ENCODE results near the gene JAK1.

Gene JAK1

GRCh38 chr1:64844175-64844574 is 122.2 kb downstream of the JAK1 start:
- in situ Hi-C loops (cut with HindIII; ENCODE audit: low sequenced_read_pairs) = no loop called here

DNA sequence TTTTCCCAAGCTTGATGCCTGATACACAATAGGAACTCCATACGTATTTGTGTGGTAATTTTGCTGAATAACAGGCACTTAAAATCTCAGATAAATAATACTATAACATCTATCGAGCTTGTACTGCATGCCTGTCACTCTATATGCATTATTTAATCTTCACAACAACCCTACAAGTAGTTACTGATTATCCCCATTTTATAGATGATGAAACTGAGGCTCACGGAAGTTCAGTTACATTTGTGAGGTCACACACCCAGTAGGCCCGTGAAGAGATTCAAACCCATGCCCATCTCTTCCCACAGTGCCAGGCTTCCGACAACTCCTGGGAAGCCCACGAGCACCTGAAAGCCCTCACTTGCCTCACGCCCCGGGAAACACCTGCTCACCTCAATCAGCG is 122.7 kb downstream of the JAK1 start:
- in situ Hi-C loops (cut with HindIII; ENCODE audit: low sequenced_read_pairs) = no loop called here

GRCh38 chr1:64842224-64842623 is 124.1 kb downstream of the JAK1 start:
- in situ Hi-C loops (cut with HindIII; ENCODE audit: low sequenced_read_pairs) = no loop called here

- in situ Hi-C loops (cut with HindIII; ENCODE audit: low sequenced_read_pairs) = no loop called here
These were observed 124.9 kb downstream of the JAK1 start for GRCh38 chr1:64841330-64842065.

DNA sequence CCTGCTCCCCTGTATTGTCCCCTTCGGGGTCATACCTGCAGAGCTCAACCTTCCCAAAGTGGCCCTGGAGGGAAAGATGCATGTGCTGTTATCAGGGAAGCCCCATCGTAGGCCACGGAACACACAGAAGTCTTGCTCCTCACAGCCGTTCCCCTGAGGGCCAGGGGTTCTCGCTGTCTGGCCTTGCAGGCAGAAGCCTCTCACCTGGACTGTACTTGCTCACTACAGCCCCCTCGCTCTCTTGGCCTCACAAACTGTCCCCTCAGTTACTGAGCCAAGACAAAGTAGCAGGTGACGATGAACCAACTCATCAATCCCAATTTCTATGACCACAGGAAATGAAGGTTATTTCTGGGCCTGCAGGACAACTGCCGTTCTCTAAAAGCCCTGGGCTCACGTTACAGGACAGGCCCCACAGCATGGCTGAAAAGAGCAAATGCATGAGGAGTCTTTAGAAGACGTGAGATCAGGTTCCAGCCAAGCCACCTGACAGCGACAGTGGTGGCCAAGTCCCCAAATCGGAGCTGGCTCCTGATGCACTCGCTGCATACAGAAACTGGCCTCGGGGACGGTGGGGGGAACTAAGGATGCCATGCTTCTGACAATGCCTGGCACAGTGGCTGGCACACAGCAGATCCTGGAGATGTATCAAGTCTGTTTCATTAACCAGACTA is 126.5 kb downstream of the JAK1 start:
- in situ Hi-C loops (cut with HindIII; ENCODE audit: low sequenced_read_pairs) = no loop called here

GRCh38 chr1:64839261-64839660 is 127.1 kb downstream of the JAK1 start:
- in situ Hi-C loops (cut with HindIII; ENCODE audit: low sequenced_read_pairs) = no loop called here

DNA sequence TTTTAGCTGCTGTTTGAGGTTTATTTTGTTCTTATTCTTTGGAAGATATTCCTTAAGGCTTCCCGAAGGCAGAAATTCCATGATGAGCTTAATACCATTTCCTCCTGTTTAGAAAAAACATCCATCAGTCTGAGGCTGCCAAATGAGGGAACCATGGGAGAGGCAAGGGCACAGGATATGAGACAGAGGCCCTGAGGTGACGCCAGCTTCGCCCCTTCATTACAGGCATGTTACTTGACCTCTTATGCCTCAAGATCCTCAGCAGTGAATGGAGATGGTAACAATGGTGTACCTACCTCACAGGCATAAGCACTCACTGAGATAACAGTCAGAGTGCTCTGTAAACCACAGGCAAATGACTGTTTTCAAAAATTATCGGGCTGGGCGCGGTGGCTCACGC is 127.9 kb downstream of the JAK1 start:
- in situ Hi-C loops (cut with HindIII; ENCODE audit: low sequenced_read_pairs) = no loop called here

DNA sequence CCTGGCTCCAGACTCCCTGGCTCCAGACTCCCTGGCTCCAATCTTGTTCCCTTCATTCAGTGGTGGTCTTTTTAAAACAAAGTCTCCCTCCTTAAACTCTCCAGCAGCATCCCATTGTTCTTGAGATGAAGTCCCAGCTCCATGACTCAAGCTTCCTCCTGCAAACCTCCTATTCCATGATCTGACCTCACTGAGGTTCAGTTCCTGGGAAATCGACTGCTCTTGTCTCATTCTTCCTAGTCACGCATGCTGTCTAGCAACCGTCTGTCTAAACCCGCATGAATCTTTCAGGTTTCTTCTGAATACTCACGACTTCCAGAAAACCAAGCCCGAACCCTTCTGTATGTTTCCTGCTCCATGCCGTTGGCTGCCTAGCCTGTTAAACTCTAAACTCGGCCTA is 129.5 kb downstream of the JAK1 start:
- in situ Hi-C loops (cut with HindIII; ENCODE audit: low sequenced_read_pairs) = no loop called here

- in situ Hi-C loops (cut with HindIII; ENCODE audit: low sequenced_read_pairs) = no loop called here
These were observed 131.6 kb downstream of the JAK1 start for GRCh38 chr1:64834734-64835133.

GRCh38 chr1:64830030-64830651 is 136.2 kb downstream of the JAK1 start:
- in situ Hi-C loops (cut with HindIII; ENCODE audit: low sequenced_read_pairs) = no loop called here

- in situ Hi-C loops (cut with HindIII; ENCODE audit: low sequenced_read_pairs) = no loop called here
These were observed 136.8 kb downstream of the JAK1 start for GRCh38 chr1:64829411-64830029.

DNA sequence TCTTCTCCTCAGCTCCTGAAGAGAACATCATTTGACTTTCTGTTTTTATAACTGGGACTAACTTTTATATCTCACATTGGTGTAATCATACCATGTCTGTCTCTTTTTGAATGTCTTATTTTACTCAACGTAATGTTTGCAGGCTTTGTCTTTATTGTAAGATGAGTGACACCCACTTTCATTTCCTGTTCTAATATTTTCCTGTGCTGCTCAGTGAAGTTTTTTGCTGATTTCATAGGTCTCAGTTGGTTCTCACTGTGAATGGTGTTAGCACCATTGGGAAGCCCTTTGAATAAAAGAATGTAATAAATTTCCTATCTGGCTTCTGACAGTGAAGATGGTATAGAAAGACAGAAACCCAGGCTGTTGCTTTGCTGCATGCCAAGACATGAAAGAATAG is 137.5 kb downstream of the JAK1 start:
- in situ Hi-C loops (cut with HindIII; ENCODE audit: low sequenced_read_pairs) = no loop called here

- in situ Hi-C loops (cut with HindIII; ENCODE audit: low sequenced_read_pairs) = no loop called here
These were observed 139.4 kb downstream of the JAK1 start for GRCh38 chr1:64826991-64827390.

DNA sequence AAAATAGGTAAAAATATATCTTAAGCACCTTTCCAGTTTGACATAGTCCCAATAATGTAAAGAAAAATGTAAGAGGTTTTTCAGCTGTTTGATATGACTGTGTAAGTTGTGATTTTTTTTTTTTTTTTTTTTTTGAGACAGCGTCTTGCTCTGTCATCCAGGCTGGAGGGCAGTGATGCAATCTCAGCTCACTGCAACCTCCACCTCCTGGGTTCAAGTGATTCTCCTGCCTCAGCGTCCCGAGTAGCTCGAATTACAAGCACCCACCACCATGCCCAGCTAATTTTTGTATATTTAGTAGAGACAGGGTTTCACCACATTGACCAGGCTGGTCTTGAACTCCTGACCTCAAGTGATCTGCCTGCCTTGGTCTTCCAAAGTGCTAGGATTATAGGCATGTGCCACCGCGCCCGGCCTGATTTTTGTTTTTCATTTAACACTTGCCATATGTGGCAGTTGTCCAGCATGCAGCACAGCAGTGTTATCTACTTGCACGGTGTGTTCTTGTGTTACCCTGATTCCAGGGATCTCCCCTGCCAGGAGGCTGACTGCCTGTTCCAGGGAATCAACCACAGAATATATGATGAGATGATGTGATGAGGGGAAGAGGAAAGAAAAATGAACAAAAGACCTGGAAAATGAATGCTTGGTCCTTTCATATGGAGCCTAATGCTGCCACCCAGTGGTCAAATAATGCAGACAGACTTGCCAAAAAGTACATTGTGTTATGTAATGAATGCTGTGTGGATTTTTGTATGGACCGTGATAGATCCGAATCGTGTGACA is 142.5 kb downstream of the JAK1 start:
- in situ Hi-C loops (cut with HindIII; ENCODE audit: low sequenced_read_pairs) = loop anchor here (25.0 kb wide), 1 partner anchor 562 kb away; no protein-coding TSS in a partner anchor

DNA sequence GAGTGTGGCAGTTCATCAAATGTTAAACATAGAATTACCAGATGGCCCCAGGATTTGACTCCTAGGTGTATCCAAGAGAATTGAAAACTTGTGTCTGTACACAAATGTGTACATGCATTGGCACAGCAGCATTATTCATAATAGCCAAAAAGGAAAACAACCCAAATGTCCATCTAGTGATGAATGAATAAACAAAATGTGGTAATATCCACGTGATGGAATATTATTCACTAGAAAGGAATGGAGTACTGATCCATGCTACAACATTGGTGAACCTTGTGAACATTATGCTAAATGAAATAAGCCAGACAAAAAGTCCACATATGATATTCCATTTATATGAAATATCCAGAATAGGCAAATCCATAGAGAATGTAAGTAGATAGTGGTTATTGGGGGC is 143.7 kb downstream of the JAK1 start:
- in situ Hi-C loops (cut with HindIII; ENCODE audit: low sequenced_read_pairs) = loop anchor here (25.0 kb wide), 1 partner anchor 560 kb away; no protein-coding TSS in a partner anchor

GRCh38 chr1:64820572-64820971 is 145.8 kb downstream of the JAK1 start:
- in situ Hi-C loops (cut with HindIII; ENCODE audit: low sequenced_read_pairs) = loop anchor here (25.0 kb wide), 1 partner anchor 558 kb away; no protein-coding TSS in a partner anchor

GRCh38 chr1:64817364-64817763 is 149.0 kb downstream of the JAK1 start:
- in situ Hi-C loops (cut with HindIII; ENCODE audit: low sequenced_read_pairs) = loop anchor here (25.0 kb wide), 1 partner anchor 555 kb away; no protein-coding TSS in a partner anchor

DNA sequence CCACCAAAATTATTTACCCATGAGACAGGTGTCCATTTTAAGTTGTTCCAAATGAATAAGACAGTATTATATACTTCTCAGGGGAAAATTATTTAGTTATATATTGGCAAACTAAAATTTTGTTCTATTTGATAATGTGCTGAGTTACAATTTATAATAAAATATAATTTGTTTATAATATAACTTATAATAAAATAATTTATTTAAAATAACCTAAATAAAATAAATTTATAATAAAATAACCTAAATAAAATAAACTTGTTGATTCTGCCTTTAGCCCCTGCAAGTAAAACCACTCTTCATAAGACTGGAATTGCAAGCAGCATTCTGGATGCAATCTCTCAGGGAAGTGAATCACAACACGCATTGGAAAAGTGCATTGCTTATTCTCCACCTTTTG is 151.9 kb downstream of the JAK1 start:
- in situ Hi-C loops (cut with HindIII; ENCODE audit: low sequenced_read_pairs) = loop anchor here (25.0 kb wide), 1 partner anchor 552 kb away; no protein-coding TSS in a partner anchor

DNA sequence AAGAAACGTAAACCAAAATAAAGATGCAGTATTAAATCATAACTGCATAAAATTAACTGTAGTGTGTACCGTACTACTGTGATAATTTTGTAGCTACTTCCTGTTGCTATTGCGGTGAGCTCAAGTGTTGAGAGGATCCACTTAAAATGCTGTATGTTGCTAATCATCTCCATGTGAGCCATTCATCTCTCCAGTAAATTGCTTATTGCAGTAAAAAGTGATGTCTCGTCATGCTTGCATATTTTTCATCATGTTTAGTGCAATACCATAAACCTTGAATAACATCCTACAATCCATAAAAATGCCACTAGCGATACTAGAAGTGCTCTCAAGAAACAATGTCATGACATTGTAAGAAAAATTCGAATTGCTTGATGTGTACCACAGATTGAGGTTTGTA is 155.2 kb downstream of the JAK1 start:
- in situ Hi-C loops (cut with HindIII; ENCODE audit: low sequenced_read_pairs) = loop anchor here (25.0 kb wide), 1 partner anchor 549 kb away; no protein-coding TSS in a partner anchor

GRCh38 chr1:64810001-64810400 is 156.3 kb downstream of the JAK1 start:
- in situ Hi-C loops (cut with HindIII; ENCODE audit: low sequenced_read_pairs) = loop anchor here (25.0 kb wide), 1 partner anchor 548 kb away; no protein-coding TSS in a partner anchor
